Smooth muscle cell (in vitro differentiated cells): Measurements from ENCODE around the gene RP9. TPM values are rescaled to one million over a fixed set of nuclear protein-coding genes. Genes with fewer than 3 reads are reported as not detected.

Experiments
- DNase-seq: peaks from one replicate; lab custom pipeline; 2025; ENCODE audit not compliant: unreplicated experiment; lab: John Stamatoyannopoulos, UW
- H2AFZ ChIP-seq: fragments of 200-600 bp; sonication (generic); 2 replicates; pipeline ENCODE4 v1.6.0; 2016; ENCODE audit warnings: antibody characterized with exemption, low read depth, mild to moderate bottlenecking
- H3F3A ChIP-seq: fragments of 200-600 bp; sonication (generic); 2 replicates; pipeline ENCODE4 v1.6.0; 2017; ENCODE audit warnings: antibody characterized with exemption, low read depth
- H3K27ac ChIP-seq: fragments of 200-600 bp; sonication (generic); 2 replicates; pipeline ENCODE4 v1.5.1; 2016; ENCODE audit warnings: low read depth, mild to moderate bottlenecking
- H3K27me3 ChIP-seq: fragments of 200-600 bp; sonication (generic); 2 replicates; pipeline ENCODE4 v1.6.1; 2016; ENCODE audit warnings: low read depth, mild to moderate bottlenecking
- H3K36me3 ChIP-seq: fragments of 200-600 bp; sonication (generic); 2 replicates; pipeline ENCODE4 v1.5.1; 2016; ENCODE audit warnings: low read depth
- H3K4me1 ChIP-seq: fragments of 200-600 bp; sonication (generic); 2 replicates; pipeline ENCODE4 v1.5.1; 2016; ENCODE audit warnings: low read depth
- H3K4me2 ChIP-seq: fragments of 200-600 bp; sonication (generic); 2 replicates; pipeline ENCODE4 v1.6.0; 2016; ENCODE audit warnings: mild to moderate bottlenecking
- H3K4me3 ChIP-seq: fragments of 200-600 bp; sonication (generic); 2 replicates; pipeline ENCODE4 v1.5.1; 2016; ENCODE audit warnings: mild to moderate bottlenecking
- H3K79me2 ChIP-seq: fragments of 200-600 bp; sonication (generic); 2 replicates; pipeline ENCODE4 v1.6.0; 2016; ENCODE audit warnings: low read depth, mild to moderate bottlenecking
- H3K9ac ChIP-seq: fragments of 200-600 bp; sonication (generic); 2 replicates; pipeline ENCODE4 v1.6.0; 2016; ENCODE audit warnings: low read depth
- H3K9me3 ChIP-seq: fragments of 200-600 bp; sonication (generic); replicated peaks from 2 replicates; pipeline ENCODE4 v1.5.1; 2016; ENCODE audit warnings: low read depth
- H4K20me1 ChIP-seq: fragments of 200-600 bp; sonication (generic); 2 replicates; pipeline ENCODE4 v1.6.0; 2016; ENCODE audit warnings: low read depth
- CTCF ChIP-seq: fragments of 200-600 bp; sonication (generic); IDR thresholded peaks from 2 replicates; pipeline ENCODE4 v1.5.1; 2017; ENCODE audit warnings: borderline replicate concordance, mild to moderate bottlenecking, antibody characterized with exemption; ENCODE audit not compliant: insufficient read depth, poor library complexity, severe bottlenecking
- WGBS: methylation state at CpG from one replicate; pipeline ENCODE4 v1.1.7; 2016; ENCODE audit warnings: low lambda C conversion rate; 5-methylcytosine and 5-hydroxymethylcytosine counted together
- polyA plus RNA-seq: library from polyadenylated mRNA; unstranded; fragments of >200 nt; fragmentation: Nextera tagmentation; extraction: Ambion mirVana; gene quantifications from 2 replicates; pipeline ENCODE4 v1.2.1, GENCODE V29; 2016
- total RNA-seq: library from RNA; depleted of rRNA; stranded (reverse); fragments of >200 nt; gene quantifications from 2 replicates; pipeline ENCODE4 v1.2.3, GENCODE V29; 2014

RP9 gene, protein sequence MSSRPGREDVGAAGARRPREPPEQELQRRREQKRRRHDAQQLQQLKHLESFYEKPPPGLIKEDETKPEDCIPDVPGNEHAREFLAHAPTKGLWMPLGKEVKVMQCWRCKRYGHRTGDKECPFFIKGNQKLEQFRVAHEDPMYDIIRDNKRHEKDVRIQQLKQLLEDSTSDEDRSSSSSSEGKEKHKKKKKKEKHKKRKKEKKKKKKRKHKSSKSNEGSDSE
- total RNA-seq (15.3 and 23.9 TPM in 2 replicates), polyA plus RNA-seq (23.3 and 28.3 TPM in 2 replicates)

- Histone ChIP-seq H4K20me1 (peaks cover 39% of the 10 kb centered on the region), H3K4me1 (peaks cover 20% of the 10 kb centered on the region), H3K4me2 (peak within 1 kb of the TSS; percentile 94), H3K36me3 (no peaks in the 10 kb centered on the region), H3K27me3 (no peaks in the 10 kb centered on the region), H3K79me2 (peaks cover 48% of the 10 kb centered on the region), H3K27ac (peak within 1 kb of the TSS; percentile 43), H2AFZ (peak within 1 kb of the TSS; percentile 97), H3F3A (no peaks in the 10 kb centered on the region), H3K9me3 (no peaks in the 10 kb centered on the region), H3K4me3 (peak within 1 kb of the TSS; percentile 95), H3K9ac (peak within 1 kb of the TSS; percentile 79)
- 2% methylated on average over 52 of the region's 100 CpGs for WGBS
- peak; percentile 47 for DNase-seq
- TF ChIP-seq CTCF: peak; percentile 56
Observed at GRCh38 chr7:33109005-33109757, at the start of gene RP9. Gene RP9 (minus strand): TSS chr7:33109404. CDS start chr7:33109372, 32 bp downstream.

DNA sequence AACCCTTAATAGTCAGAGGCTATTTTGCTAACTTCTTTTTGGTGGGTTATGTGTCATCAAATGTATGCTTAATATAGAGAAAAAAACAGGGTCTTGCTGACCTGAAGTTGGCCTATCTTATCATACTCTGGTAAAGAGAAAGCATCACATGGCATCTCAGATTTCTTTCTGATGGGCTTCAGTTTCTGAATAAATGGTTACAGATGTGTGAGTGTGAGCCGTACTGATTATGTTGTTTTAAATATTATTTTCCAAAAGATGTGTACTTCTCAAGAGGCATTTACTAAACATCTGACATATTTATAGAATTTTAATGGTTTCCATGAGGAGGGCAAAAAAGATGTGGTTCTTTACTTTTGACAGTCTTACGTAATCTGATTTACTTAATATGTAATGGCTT is 48.6 kb upstream of the RP9 start:
- no peak overlapping the region for H2AFZ ChIP-seq
- H3K27me3 ChIP-seq: no peaks in the 10 kb centered on the region
- no peaks in the 10 kb centered on the region for H3K36me3 ChIP-seq
- H3K4me1 ChIP-seq: no peaks in the 10 kb centered on the region
- H3F3A ChIP-seq: no peaks in the 10 kb centered on the region
- no peak overlapping the region for H3K9ac ChIP-seq
- no peak for DNase-seq
- no peak overlapping the region for H3K4me2 ChIP-seq
- H4K20me1 ChIP-seq: no peaks in the 10 kb centered on the region
- no peak for TF ChIP-seq CTCF
- no peak overlapping the region for H3K4me3 ChIP-seq
- no peaks in the 10 kb centered on the region for H3K79me2 ChIP-seq
- no peak overlapping the region for H3K27ac ChIP-seq
- no peaks in the 10 kb centered on the region for H3K9me3 ChIP-seq
- 70% methylated on average over 2 of the region's 2 CpGs for WGBS

GRCh38 chr7:33157311-33157710 is 48.1 kb upstream of the RP9 start:
- H4K20me1 ChIP-seq: no peaks in the 10 kb centered on the region
- 82% methylated on average over 1 of the region's 1 CpG for WGBS
- no peaks in the 10 kb centered on the region for H3K27me3 ChIP-seq
- no peak for DNase-seq
- no peak overlapping the region for H3K27ac ChIP-seq
- H2AFZ ChIP-seq: no peak overlapping the region
- TF ChIP-seq CTCF: no peak
- H3K4me1 ChIP-seq: no peaks in the 10 kb centered on the region
- no peaks in the 10 kb centered on the region for H3F3A ChIP-seq
- H3K4me3 ChIP-seq: no peak overlapping the region
- H3K9ac ChIP-seq: no peak overlapping the region
- no peaks in the 10 kb centered on the region for H3K9me3 ChIP-seq
- no peaks in the 10 kb centered on the region for H3K79me2 ChIP-seq
- H3K4me2 ChIP-seq: no peak overlapping the region
- no peaks in the 10 kb centered on the region for H3K36me3 ChIP-seq
